Activated CD8-positive, alpha-beta memory T cell treated with anti-CD3 and anti-CD28 coated beads for 4 hours (primary cell): ENCODE measurements around the gene TMEFF2.
"Not testable (repeated sequence)": the region's sequence is repeated elsewhere in the genome, so short reads cannot be mapped to it uniquely, and the experiment has no call there.

ENCODE experiments used
- DNase-seq, 2 donors: peaks; one replicate each; pipeline ENCODE4 v3.0.0-alpha.2; 2020; ENCODE audit warnings: low read depth in 2 of 2

The TMEFF2 gene

GRCh38 chr2:191933307-191934105 is 261.2 kb downstream of the TMEFF2 start:
- DNase-seq = no peak

GRCh38 chr2:191932286-191932685 is 262.4 kb downstream of the TMEFF2 start:
- no peak for DNase-seq

- no peak for DNase-seq
Measured at GRCh38 chr2:191931329-191931728, 263.4 kb downstream of the TMEFF2 start.

GRCh38 chr2:191930205-191930604 is 264.5 kb downstream of the TMEFF2 start:
- no peak for DNase-seq

GRCh38 chr2:191929288-191929687 is 265.4 kb downstream of the TMEFF2 start:
- DNase-seq = no peak

- no peak for DNase-seq
Measured at GRCh38 chr2:191927991-191928390, 266.7 kb downstream of the TMEFF2 start.

- no peak for DNase-seq
Measured at GRCh38 chr2:191927319-191927867, 267.3 kb downstream of the TMEFF2 start.

- DNase-seq = no peak
Measured at GRCh38 chr2:191926671-191927070, 268.1 kb downstream of the TMEFF2 start.

GRCh38 chr2:191923652-191923997 is 271.1 kb downstream of the TMEFF2 start:
- no peak for DNase-seq

- no peak for DNase-seq
Measured at GRCh38 chr2:191922736-191923651, 271.7 kb downstream of the TMEFF2 start.

- DNase-seq = not testable (repeated sequence)
Measured at GRCh38 chr2:191921650-191922049, 273.1 kb downstream of the TMEFF2 start.

GRCh38 chr2:191920502-191920901 is 274.2 kb downstream of the TMEFF2 start:
- DNase-seq = no peak

- DNase-seq = no peak
Measured at GRCh38 chr2:191917967-191918651, 276.6 kb downstream of the TMEFF2 start.

GRCh38 chr2:191917430-191917881 is 277.3 kb downstream of the TMEFF2 start:
- no peak for DNase-seq

GRCh38 chr2:191916826-191917225 is 277.9 kb downstream of the TMEFF2 start:
- DNase-seq = no peak

GRCh38 chr2:191915750-191916149 is 279.0 kb downstream of the TMEFF2 start:
- no peak for DNase-seq

GRCh38 chr2:191913796-191914195 is 280.9 kb downstream of the TMEFF2 start:
- no peak for DNase-seq

GRCh38 chr2:191912764-191913163 is 282.0 kb downstream of the TMEFF2 start:
- no peak for DNase-seq

- no peak for DNase-seq
Measured at GRCh38 chr2:191910518-191910917, 284.2 kb downstream of the TMEFF2 start.

- no peak for DNase-seq
Measured at GRCh38 chr2:191908874-191909273, 285.9 kb downstream of the TMEFF2 start.

- DNase-seq = no peak
Measured at GRCh38 chr2:191907545-191907944, 287.2 kb downstream of the TMEFF2 start.

GRCh38 chr2:191907091-191907490 is 287.6 kb downstream of the TMEFF2 start:
- DNase-seq = no peak
